ENCODE data around the gene TCF23. TPM values are rescaled to one million over a fixed set of nuclear protein-coding genes. Genes with fewer than 3 reads are reported as not detected.

TCF23 gene
- total RNA-seq, 1 experiment from 2014 or later, result not detected

GRCh38 chr2:27121906-27122305, 26.9 kb upstream of the TCF23 start:
- CTCF ChIA-PET, result no interaction called here
- TF ChIP-seq EZH2 (IDR thresholded peaks at IDR 0.05; ENCODE audit: low read depth) (no peak), CTCF (conservative IDR thresholded peaks at IDR 0.05) (no peak)
- Histone ChIP-seq H3K4me3 (no peak overlapping the region), H3K9me2 (ENCODE audit: insufficient read depth) (no peaks in the 10 kb centered on the region), H3K4me2 (no peak overlapping the region), H3F3A (ENCODE audit: insufficient read depth, low read depth) (no peaks in the 10 kb centered on the region), H3K27me3 (ENCODE audit: insufficient read depth, low read depth) (peaks cover 53% of the 10 kb centered on the region), H2AFZ (no peak overlapping the region), H3K9me3 (ENCODE audit: insufficient read depth, low read depth) (no peaks in the 10 kb centered on the region), H4K20me1 (ENCODE audit: insufficient read depth) (no peaks in the 10 kb centered on the region), H3K27ac (no peak overlapping the region), H3K36me3 (ENCODE audit: low read depth) (no peaks in the 10 kb centered on the region), H3K4me1 (replicated peaks; ENCODE audit: insufficient read depth) (no peaks in the 10 kb centered on the region), H3K79me2 (ENCODE audit: low read depth) (no peaks in the 10 kb centered on the region)
- no peak for DNase-seq
- no TSS peak for BruUV-seq (replicated peaks)
- POLR2A ChIA-PET (ENCODE audit: unreplicated experiment), result no interaction called here
- intact Hi-C loops (cut with micrococcal nuclease; ENCODE audit: unreplicated experiment), result no loop called here

GRCh38 chr2:27122791-27123190, 26.0 kb upstream of the TCF23 start:
- BruUV-seq (replicated peaks), result no TSS peak

GRCh38 chr2:27123302-27124150, 25.3 kb upstream of the TCF23 start, which contains the start of gene ABHD1:
Gene ABHD1, plus strand, starts transcription at chr2:27123815. Its CDS starts 134 bp downstream, at chr2:27123949.
- Histone ChIP-seq H3K79me2 (ENCODE audit: low read depth) (no peaks in the 10 kb centered on the region), H3K9me3 (ENCODE audit: insufficient read depth, low read depth) (no peaks in the 10 kb centered on the region), H4K20me1 (ENCODE audit: insufficient read depth) (no peaks in the 10 kb centered on the region), H3K27me3 (ENCODE audit: insufficient read depth, low read depth) (peaks cover 49% of the 10 kb centered on the region), H3K36me3 (ENCODE audit: low read depth) (no peaks in the 10 kb centered on the region), H3K9me2 (ENCODE audit: insufficient read depth) (no peaks in the 10 kb centered on the region), H3K27ac (no peak within 1 kb of the TSS), H3K4me2 (peak within 1 kb of the TSS; percentile 84), H3F3A (ENCODE audit: insufficient read depth, low read depth) (no peaks in the 10 kb centered on the region), H3K4me3 (peak within 1 kb of the TSS; percentile 59; the same call in 1 of the 2 replicates), H3K4me1 (replicated peaks; ENCODE audit: insufficient read depth) (no peaks in the 10 kb centered on the region), H2AFZ (peak within 1 kb of the TSS; percentile 75)
- POLR2A ChIA-PET (ENCODE audit: unreplicated experiment), result interaction anchor here (0.6 kb wide), 1 partner anchor 11 kb away, joined by 3 read pairs; no protein-coding TSS in a partner anchor
- peak in 1 of 2 experiments; percentile 61 for DNase-seq
- CTCF ChIA-PET, result interaction anchor here (1.0 kb wide), 1 partner anchor 179 kb away, joined by 3 read pairs; no protein-coding TSS in a partner anchor
- no TSS peak for BruUV-seq (replicated peaks)
- TF ChIP-seq EZH2 (IDR thresholded peaks at IDR 0.05; ENCODE audit: low read depth) (no peak), CTCF (conservative IDR thresholded peaks at IDR 0.05) (no peak)
- intact Hi-C loops (cut with micrococcal nuclease; ENCODE audit: unreplicated experiment), result no loop called here

More at GRCh38 chr2:27122791-27123190, 26.0 kb upstream of the TCF23 start:
- H3K4me3 ChIP-seq, result no peak overlapping the region
- H3F3A ChIP-seq (ENCODE audit: insufficient read depth, low read depth), result no peaks in the 10 kb centered on the region
- ChIA-PET CTCF (no interaction called here), POLR2A (ENCODE audit: unreplicated experiment) (interaction anchor here (0.6 kb wide), 1 partner anchor 10 kb away, joined by 3 read pairs; no protein-coding TSS in a partner anchor)
- H3K36me3 ChIP-seq (ENCODE audit: low read depth), result no peaks in the 10 kb centered on the region
- peaks cover 53% of the 10 kb centered on the region for H3K27me3 ChIP-seq (ENCODE audit: insufficient read depth, low read depth)
- H2AFZ ChIP-seq, result no peak overlapping the region
- TF ChIP-seq EZH2 (IDR thresholded peaks at IDR 0.05; ENCODE audit: low read depth), result no peak
- no peak for TF ChIP-seq CTCF (conservative IDR thresholded peaks at IDR 0.05)
- H3K9me2 ChIP-seq (ENCODE audit: insufficient read depth), result no peaks in the 10 kb centered on the region
- no peaks in the 10 kb centered on the region for H3K79me2 ChIP-seq (ENCODE audit: low read depth)
- H3K27ac ChIP-seq, result no peak overlapping the region
- no peak for DNase-seq
- H3K9me3 ChIP-seq (ENCODE audit: insufficient read depth, low read depth), result no peaks in the 10 kb centered on the region
- H3K4me2 ChIP-seq, result peak overlapping the region; percentile 84; the same call in 1 of the 2 replicates
- no peaks in the 10 kb centered on the region for H3K4me1 ChIP-seq (replicated peaks; ENCODE audit: insufficient read depth)
- no peaks in the 10 kb centered on the region for H4K20me1 ChIP-seq (ENCODE audit: insufficient read depth)
- intact Hi-C loops (cut with micrococcal nuclease; ENCODE audit: unreplicated experiment), result no loop called here

Measured in PC-9 (cell line).